ENCODE results near the gene USP46.

Gene USP46, protein sequence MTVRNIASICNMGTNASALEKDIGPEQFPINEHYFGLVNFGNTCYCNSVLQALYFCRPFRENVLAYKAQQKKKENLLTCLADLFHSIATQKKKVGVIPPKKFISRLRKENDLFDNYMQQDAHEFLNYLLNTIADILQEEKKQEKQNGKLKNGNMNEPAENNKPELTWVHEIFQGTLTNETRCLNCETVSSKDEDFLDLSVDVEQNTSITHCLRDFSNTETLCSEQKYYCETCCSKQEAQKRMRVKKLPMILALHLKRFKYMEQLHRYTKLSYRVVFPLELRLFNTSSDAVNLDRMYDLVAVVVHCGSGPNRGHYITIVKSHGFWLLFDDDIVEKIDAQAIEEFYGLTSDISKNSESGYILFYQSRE

DNA sequence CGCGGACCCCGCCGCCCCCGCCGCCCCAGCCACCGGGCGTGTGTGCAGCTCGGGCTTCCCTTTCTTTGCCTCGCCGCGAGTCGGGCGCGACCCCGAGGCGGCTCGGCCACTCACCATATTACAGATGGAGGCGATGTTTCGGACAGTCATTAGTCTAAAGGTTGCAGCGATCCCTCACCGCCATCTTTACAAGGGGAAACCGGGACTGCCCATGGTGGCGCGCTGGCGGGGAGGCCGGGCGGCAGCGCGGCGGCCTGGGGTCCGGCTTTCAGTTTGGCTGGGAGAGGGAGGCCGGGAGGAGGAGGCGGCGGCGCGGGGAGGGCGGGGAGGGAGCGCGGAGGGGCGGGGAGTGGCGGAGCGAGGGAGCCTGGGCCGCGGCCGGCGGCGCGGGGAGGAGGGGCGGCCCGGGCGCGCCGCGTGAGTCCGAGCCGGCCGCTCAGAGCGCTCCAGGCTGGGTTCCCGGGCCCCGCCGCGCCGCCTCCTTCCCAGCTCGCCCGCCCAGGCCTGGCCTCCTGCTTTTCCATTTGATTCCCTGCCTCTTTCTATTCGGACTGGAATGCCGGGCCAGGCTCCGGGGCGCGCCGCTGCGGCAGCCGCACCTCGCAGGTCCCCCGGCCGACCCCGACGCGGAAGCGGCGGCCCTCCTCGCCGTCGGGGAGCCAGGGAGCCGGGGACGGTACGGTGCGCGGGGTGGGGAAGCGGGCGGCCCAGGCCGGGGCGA lies at the start of gene USP46:
Gene USP46, minus strand, starts transcription at position 301 of the 721 bp plus-strand sequence. Its CDS starts 151 bp downstream, at position 150.
- DNase-seq (ENCODE audit: low read depth) = peak; percentile 85

DNA sequence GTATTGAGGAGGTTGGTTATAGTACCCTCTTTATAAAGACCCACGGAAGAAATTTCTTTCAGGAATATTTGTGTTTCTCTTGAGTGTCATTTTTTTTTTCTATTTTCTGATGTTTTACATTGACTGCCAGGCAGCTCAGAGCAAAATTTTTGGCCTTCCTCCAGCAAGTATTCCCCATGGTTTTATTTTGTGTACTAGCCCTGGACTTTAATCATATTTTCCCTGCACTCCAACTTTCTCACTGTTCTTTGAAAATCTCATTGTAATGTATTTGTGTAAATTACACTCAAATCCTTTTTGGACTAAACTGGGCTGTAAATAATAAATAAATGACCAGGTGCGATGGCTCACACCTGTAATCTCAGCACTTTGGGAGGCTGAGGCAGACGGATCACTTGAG lies 45.6 kb upstream of the USP46 start:
- no peak for DNase-seq (ENCODE audit: low read depth)

- no peak for DNase-seq (ENCODE audit: low read depth)
Observed at GRCh38 chr4:52704133-52704532, 45.0 kb upstream of the USP46 start.

- DNase-seq (ENCODE audit: low read depth) = no peak
Observed at GRCh38 chr4:52701207-52701606, 42.1 kb upstream of the USP46 start.

DNA sequence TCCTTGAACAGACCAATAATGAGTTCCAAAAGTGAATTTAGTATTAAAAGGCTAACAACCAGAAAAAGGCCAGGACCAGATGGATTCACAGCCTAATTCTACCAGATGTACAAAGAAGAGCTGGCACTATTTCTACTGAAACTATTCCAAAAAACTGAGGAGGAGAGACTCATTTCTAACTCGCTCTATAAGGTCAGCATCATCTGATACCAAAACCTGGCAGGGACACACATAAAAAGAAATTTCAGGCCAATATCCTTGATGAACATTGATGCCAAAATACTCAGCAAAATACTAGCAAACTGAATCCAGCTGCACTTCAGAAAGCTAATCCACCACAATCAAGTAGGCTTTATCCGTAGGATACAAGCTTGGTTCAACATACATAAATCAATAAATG lies 35.8 kb upstream of the USP46 start:
- DNase-seq (ENCODE audit: low read depth) = no peak

DNA sequence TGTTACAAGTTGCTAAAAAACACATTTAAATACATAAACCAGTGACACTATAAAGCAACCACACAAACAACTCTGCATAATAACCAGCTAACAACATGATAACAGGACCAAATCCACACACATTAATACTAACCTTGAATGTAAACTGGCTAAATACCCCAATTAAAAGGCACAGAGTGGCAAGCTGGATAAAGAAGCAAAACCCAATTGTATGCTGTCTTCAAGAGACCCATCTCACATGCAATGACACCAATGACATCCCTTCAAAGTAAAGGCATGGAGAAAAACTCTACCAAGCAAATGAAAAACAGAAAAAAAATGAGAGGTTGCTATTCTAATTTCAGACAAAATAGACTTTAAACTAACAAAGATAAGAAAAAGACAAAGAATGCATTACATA lies 34.4 kb upstream of the USP46 start:
- no peak for DNase-seq (ENCODE audit: low read depth)

DNA sequence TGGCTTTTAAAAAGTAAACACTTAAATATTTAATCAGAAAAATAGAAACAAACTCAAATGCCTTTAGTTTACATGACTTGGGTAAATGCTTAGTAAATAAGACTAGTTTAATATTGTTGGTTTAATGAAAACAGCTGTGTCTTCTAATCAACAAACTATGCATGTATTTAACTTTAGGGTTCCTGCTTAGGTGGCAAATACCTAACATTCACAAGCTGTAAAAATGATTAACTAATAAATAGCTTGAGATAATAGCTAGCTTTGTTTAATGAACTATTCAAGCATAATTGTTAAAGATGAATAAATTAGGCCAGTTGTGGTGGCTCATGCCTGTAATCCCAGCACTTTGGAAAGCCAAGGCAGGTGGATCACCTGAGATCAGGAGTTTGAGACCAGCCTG lies 30.0 kb upstream of the USP46 start:
- no peak for DNase-seq (ENCODE audit: low read depth)

DNA sequence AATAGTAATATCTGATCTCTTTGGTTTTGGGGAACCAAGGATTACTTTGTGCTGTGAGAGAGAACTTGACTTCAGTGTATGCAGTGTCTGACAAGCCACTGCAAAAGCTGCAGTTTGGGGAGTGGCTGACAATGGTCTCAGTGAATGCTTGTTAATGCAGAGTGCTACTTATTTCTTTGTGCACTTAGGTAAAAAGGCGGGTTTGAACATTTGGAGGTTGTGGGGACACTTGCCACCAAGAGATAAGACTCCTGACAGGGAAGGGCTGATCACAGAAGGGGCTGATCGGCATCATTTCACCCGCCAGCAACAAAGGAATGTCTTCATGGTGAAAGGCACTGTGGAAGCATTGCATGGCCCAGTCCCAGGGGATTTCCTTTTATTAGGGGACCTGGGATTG lies 28.6 kb upstream of the USP46 start:
- no peak for DNase-seq (ENCODE audit: low read depth)

DNA sequence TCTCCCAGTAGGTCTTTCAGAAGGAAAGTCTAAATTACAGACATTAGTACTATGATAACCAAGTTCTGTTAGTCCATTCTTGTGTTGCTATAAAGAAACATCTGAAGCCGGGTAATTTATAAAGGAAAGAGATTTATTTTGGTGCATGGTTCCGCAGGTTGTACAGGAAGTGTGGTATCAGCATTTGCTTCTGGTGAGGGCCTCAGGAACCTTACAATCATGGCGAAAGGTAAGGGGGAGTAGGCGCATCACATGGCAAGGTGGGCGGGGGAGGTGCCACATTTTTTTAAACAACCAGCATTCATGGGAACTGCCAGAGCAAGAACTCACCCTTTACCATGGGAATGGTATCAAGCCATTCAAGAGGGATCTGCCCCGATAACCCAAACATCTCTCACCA lies 26.2 kb upstream of the USP46 start:
- no peak for DNase-seq (ENCODE audit: low read depth)

GRCh38 chr4:52684896-52685295 lies 25.8 kb upstream of the USP46 start:
- no peak for DNase-seq (ENCODE audit: low read depth)

DNA sequence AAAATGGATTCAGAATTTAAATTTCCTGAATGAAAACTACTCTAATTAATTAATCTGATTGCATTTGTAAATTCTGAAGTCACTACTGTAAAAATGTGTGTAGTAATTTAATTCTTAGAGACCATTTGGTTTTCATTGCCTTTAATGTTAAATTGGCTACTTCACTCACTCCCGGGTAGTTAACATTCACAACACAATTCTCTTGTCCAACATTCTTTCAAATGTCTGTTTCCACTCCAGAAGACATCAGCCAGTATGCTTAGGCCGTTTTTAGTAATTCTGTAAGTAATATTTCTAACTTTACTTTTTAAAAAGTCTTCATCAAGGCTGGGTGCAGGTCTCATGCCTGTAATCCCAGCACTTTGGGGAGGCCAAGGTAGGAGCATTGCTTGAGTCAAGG lies 21.3 kb upstream of the USP46 start:
- no peak for DNase-seq (ENCODE audit: low read depth)

DNA sequence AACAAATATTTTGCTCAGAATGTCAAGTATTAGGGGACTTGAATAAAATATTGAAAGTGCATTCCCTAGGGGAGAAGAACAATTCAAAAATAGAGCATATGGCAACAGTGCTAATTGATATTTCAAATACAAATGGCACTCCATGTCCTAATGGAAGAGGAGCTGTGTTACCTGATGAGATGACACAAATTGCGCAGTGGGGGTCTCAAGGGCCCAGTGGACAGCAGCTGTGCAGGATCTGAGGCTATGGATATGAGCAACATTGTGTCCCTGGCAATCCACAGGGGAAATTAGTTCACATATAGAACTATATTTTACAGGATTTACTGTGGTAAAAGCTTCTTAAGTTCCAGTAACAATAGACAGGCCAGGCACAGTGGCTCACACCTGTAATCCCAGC lies 17.4 kb upstream of the USP46 start:
- DNase-seq (ENCODE audit: low read depth) = no peak

DNA sequence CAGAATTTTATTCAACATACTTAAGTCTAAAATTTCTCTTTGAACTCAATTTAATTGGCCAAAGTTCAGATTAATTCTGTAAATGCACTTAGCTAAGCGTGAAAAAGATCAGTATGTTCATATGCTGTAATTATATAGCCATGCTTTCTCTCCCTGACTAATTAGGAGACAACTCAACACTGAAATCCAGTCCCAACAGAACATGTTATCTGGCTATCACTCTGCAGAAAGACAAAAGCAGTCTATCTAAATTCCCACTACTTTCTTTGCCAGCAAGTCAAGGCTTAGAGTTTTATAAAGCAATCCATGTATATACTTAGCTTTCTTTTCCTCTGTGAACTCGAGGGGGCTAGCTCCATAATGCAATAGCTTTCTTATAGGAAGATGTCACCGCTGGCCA lies 16.0 kb upstream of the USP46 start:
- no peak for DNase-seq (ENCODE audit: low read depth)

GRCh38 chr4:52670739-52671138 lies 11.6 kb upstream of the USP46 start:
- no peak for DNase-seq (ENCODE audit: low read depth)

GRCh38 chr4:52670121-52670520 lies 11.0 kb upstream of the USP46 start:
- DNase-seq (ENCODE audit: low read depth) = no peak

DNA sequence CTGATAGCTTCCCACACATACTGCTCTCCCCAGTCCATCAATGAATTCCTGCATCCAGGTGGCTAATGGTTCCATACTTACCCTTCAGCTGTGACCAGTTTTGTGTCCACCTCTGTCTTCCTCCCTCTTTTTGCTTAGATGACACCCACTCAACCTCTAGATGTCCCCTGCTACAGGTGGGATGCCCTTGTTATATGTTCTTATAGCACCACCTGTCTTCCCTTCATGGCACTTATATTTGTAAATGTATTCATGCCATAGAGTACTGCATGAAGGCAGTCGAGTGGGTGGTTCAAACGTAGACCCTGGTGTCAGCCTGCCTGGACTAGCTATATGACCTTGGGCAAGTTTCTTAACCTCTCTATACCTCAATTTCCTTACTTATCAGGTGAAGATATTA lies 6.5 kb upstream of the USP46 start:
- no peak for DNase-seq (ENCODE audit: low read depth)

DNA sequence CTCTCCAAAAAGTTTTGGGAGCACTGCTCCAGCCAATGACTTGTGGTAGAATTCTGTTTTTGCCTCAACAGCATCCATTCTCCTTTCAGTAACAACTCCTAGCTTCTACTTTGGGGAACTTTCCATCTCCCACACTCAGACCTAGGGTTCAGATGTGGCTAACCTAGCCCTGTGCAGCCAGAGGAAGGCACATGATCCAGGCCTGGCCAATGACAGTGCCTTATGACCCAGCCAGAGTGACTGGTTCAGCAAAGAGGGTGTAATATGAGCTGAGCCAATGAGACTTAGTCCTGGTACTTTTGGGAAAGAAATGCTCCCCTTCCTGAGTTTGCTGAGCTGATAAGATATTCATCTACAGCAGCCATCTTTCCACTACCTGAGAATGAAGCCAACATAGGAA lies 5.4 kb upstream of the USP46 start:
- no peak for DNase-seq (ENCODE audit: low read depth)

GRCh38 chr4:52661966-52662690 lies 3.0 kb upstream of the USP46 start:
- DNase-seq (ENCODE audit: low read depth) = peak; percentile 13

GRCh38 chr4:52660643-52661042 lies 1.5 kb upstream of the USP46 start:
- DNase-seq (ENCODE audit: low read depth) = no peak

- DNase-seq (ENCODE audit: low read depth) = peak; percentile 41
Observed at GRCh38 chr4:52659722-52660261, 691 bp upstream of the USP46 start.

GRCh38 chr4:52658641-52659000 lies 480 bp downstream of the USP46 start:
- no peak for DNase-seq (ENCODE audit: low read depth)

DNA sequence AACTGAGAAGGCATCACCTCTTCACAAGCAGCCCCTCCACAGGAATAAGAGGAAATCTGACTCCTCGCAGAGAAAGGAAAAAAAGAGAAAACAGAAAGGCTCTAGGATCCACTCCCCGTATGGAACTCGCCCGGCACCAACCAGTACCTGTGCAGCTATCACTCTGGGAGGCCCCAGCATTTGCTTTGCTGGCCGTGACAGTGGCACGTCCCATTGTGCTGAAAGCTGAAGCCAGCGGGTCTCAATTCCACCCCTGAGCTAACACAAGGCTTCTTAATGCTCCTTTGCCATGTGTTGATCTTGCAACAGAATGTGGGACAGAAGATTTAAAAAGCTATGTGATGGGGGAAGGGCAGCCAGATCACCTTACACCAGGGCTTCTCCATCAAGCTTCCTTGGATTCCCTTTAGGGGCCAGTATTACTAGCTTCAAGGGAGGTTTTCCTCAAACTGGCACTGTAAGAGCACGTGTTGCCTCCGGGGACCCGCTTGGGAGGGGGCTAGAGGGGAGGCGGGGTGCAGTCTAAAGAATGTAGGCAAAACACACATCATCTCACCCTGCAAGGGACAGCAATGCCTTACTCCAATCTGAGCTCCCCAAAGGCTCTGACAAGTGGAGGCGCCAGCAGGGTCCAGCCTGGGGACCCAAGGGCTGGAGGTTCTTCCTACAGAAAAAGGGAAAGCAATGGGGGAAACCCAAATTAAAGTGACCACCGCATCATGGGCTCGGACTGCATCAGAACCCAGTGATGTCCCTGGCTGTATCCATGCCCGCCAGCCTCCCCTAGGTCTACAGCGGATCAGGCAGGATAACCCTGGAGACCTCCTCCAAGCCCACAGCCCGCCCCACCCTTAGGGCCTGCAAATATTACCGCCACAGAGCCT lies 1.2 kb downstream of the USP46 start:
- DNase-seq (ENCODE audit: low read depth) = peak; percentile 58

All from EH (cell line).